ENCODE data around the gene AGAP1. TPM values are rescaled to one million over a fixed set of nuclear protein-coding genes. Genes with fewer than 3 reads are reported as not detected.

AGAP1 gene
- total and polyA plus RNA-seq, 7 donors: 10.8 to 42.7 (median 18.6) TPM

GRCh38 chr2:235511751-235512698, 18.2 kb downstream of the AGAP1 start:
- Histone ChIP-seq H3K4me1 (peaks cover 0 to 12% (median 8%) of the 10 kb centered on the region in 4 donors), H3K27me3 (no peaks in the 10 kb centered on the region), H3K36me3 (no peaks in the 10 kb centered on the region), H3K4me3 (no peak overlapping the region), H3K27ac (no peak overlapping the region), H3K9me3 (no peaks in the 10 kb centered on the region)
- no peak for DNase-seq
- intact Hi-C loops (cut with DNase I): no loop called here
- 27 to 70% methylated on average over 9 of the region's 9 CpGs for WGBS, 2 donors
- TF ChIP-seq, protein P1, sequence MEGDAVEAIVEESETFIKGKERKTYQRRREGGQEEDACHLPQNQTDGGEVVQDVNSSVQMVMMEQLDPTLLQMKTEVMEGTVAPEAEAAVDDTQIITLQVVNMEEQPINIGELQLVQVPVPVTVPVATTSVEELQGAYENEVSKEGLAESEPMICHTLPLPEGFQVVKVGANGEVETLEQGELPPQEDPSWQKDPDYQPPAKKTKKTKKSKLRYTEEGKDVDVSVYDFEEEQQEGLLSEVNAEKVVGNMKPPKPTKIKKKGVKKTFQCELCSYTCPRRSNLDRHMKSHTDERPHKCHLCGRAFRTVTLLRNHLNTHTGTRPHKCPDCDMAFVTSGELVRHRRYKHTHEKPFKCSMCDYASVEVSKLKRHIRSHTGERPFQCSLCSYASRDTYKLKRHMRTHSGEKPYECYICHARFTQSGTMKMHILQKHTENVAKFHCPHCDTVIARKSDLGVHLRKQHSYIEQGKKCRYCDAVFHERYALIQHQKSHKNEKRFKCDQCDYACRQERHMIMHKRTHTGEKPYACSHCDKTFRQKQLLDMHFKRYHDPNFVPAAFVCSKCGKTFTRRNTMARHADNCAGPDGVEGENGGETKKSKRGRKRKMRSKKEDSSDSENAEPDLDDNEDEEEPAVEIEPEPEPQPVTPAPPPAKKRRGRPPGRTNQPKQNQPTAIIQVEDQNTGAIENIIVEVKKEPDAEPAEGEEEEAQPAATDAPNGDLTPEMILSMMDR (IDR thresholded peaks at IDR 0.05): no peak
- TF ChIP-seq POLR2AphosphoS5 (IDR thresholded peaks at IDR 0.05): no peak
- TF ChIP-seq EP300 (IDR thresholded peaks at IDR 0.05): no peak
- no peak for TF ChIP-seq POLR2A (IDR thresholded peaks at IDR 0.05)

GRCh38 chr2:235512699-235513053, 18.8 kb downstream of the AGAP1 start:
- no peak overlapping the region for H3K27ac ChIP-seq
- H3K27me3 ChIP-seq: no peaks in the 10 kb centered on the region
- TF ChIP-seq EP300 (IDR thresholded peaks at IDR 0.05) (no peak), POLR2A (IDR thresholded peaks at IDR 0.05) (no peak), POLR2AphosphoS5 (IDR thresholded peaks at IDR 0.05) (no peak)
- TF ChIP-seq, protein P1 (IDR thresholded peaks at IDR 0.05): no peak
- no peaks in the 10 kb centered on the region for H3K9me3 ChIP-seq
- intact Hi-C loops (cut with DNase I): no loop called here
- 12 to 72% methylated on average over 4 of the region's 4 CpGs for WGBS, 2 donors
- no peak for DNase-seq
- H3K4me3 ChIP-seq: no peak overlapping the region
- peaks cover 0 to 12% (median 8%) of the 10 kb centered on the region in 4 donors for H3K4me1 ChIP-seq
- no peaks in the 10 kb centered on the region for H3K36me3 ChIP-seq

DNA sequence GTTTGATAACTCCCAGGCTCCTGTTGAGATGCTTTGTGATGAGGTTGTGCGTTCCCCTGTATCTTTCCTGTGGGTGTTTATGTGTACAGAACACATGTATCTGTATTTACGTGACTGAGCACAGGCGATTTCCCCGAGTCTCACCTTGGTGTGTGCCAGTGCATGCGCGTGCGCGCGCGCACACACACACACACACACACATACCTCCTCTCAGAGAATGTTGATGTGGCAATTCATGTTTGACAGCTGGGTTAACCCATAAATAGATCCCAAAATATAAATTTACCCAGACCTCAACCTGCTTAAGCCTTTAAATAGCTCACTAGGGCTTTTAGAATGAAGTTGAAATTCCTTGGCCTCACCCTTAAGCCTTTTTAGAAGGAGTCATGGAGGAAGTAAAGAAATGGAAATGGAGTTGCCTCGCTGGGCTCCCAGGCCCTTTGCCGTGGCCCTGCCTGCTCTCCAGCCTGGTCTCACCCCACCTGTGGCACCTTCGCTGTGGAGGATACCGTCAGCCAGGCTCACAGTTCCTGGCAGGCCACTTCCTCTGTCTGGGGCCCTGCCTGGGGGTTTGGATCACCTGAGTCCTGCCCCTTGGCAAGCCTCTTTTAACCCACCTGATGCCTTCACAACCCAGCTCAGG, 20.3 kb downstream of the AGAP1 start:
- WGBS, 2 donors: 77 to 86% methylated on average over 14 of the region's 14 CpGs
- no peak for DNase-seq

DNA sequence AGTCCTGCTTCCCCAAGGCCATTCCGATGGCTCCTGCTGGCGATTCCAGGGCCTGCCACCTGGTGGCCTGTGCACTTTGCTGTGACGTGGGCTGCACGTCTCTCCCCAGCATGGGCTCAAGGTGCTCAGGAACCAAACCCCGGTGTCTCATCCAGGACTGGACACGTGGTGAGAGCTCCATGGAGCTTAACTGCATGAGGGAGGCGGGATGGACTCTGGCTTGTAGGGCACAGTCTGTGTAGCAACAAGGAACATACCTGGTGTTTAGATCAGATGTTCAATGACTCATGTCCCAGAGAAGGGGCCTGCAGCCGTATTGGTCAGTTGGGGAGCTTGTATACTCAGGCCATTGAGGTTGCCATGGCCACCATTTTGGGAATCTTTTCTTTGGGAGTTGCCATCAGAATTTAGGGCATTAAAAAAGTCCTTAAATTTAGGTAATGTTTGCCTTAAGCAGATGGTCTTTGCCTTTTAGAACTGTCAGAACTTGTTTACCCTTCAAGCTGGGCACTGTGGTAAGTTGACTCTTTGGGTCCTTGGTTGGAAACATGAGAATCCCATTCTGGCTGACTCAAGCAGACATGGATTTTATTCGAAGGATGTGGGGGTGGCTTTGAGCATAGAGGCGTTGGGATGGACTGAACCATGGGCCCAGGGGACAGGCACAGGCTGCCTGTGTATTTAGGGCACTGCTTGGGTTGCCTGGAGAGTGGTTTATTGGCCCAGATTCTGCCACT, 21.0 kb downstream of the AGAP1 start:
- TF ChIP-seq, protein P1 (IDR thresholded peaks at IDR 0.05): peak in 1 of 4 experiments; percentile 31
- no peak for TF ChIP-seq POLR2AphosphoS5 (IDR thresholded peaks at IDR 0.05)
- no peak for DNase-seq
- Histone ChIP-seq H3K4me1 (peaks cover 0 to 12% (median 8%) of the 10 kb centered on the region in 4 donors), H3K4me3 (no peak overlapping the region), H3K27ac (no peak overlapping the region), H3K27me3 (no peaks in the 10 kb centered on the region), H3K9me3 (no peaks in the 10 kb centered on the region), H3K36me3 (no peaks in the 10 kb centered on the region)
- WGBS, 2 donors: 40 to 77% methylated on average over 10 of the region's 10 CpGs
- intact Hi-C loops (cut with DNase I): no loop called here

More for the DNA sequence above, 20.3 kb downstream of the AGAP1 start:
- H3K36me3 ChIP-seq: no peaks in the 10 kb centered on the region
- TF ChIP-seq EP300 (IDR thresholded peaks at IDR 0.05) (no peak), POLR2AphosphoS5 (IDR thresholded peaks at IDR 0.05) (no peak)
- TF ChIP-seq, protein P1 (IDR thresholded peaks at IDR 0.05): no peak
- H3K27me3 ChIP-seq: no peaks in the 10 kb centered on the region
- no peaks in the 10 kb centered on the region for H3K9me3 ChIP-seq
- peaks cover 0 to 12% (median 8%) of the 10 kb centered on the region in 4 donors for H3K4me1 ChIP-seq
- intact Hi-C loops (cut with DNase I): no loop called here
- H3K4me3 ChIP-seq: no peak overlapping the region
- no peak overlapping the region for H3K27ac ChIP-seq

Data from sigmoid colon (tissue), 7 donors.